Mammary epithelial cell (primary cell): ENCODE data around the gene CHD9NB.

ENCODE experiments used
- EZH2 ChIP-seq: IDR thresholded peaks from 2 replicates; pipeline ENCODE4 v1.6.1; 2012; ENCODE audit warnings: low read length, inconsistent platforms, borderline replicate concordance
- TF ChIP-seq, protein P1 (sequence below), 2 donors: IDR thresholded peaks in 1 of 2; conservative IDR thresholded peaks in 1 of 2; 2 replicates each; pipeline ENCODE4 v1.5.1; 2011 to 2012; ENCODE audit warnings: inconsistent platforms in 2 of 2, low read length in 2 of 2, mild to moderate bottlenecking in 2 of 2, control low read depth in 1 of 2, low read depth in 1 of 2; ENCODE audit not compliant: insufficient read depth in 1 of 2; ENCODE audit errors: extremely low read depth in 1 of 2

DNA sequence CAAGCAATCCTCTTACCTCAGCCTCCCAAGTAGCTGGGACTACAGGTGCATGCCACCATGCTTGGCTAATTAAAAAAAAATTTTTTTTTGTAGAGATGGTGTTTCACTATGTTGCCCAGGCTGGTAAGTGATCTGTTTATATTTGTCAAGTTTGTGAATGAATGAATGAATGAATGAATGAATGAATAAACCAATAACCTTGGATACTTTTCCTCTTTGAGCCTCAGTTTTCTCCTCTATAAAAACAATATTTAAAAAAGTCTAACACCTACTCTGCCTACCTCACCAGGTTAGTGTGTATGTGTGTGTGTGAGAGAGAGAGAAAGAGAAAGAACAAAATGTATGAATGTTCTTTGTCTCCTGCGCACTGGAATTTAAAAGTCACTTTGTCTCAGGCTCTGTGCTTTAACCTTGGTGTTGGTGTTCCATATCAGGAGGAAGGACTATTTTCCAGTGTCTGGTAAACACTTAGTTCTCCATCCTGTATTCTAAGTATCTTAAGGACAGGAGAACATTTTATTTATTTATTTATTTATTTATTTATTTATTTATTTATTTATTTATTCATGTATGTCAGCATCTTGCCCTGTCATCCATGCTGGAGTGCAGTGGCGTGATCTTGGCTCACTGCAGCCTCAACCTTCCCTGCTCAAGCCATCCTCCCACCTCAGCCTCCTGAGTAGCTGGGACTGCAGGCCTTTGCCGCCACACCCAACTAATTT, 29.1 kb upstream of the CHD9NB start:
- TF ChIP-seq, protein P1, sequence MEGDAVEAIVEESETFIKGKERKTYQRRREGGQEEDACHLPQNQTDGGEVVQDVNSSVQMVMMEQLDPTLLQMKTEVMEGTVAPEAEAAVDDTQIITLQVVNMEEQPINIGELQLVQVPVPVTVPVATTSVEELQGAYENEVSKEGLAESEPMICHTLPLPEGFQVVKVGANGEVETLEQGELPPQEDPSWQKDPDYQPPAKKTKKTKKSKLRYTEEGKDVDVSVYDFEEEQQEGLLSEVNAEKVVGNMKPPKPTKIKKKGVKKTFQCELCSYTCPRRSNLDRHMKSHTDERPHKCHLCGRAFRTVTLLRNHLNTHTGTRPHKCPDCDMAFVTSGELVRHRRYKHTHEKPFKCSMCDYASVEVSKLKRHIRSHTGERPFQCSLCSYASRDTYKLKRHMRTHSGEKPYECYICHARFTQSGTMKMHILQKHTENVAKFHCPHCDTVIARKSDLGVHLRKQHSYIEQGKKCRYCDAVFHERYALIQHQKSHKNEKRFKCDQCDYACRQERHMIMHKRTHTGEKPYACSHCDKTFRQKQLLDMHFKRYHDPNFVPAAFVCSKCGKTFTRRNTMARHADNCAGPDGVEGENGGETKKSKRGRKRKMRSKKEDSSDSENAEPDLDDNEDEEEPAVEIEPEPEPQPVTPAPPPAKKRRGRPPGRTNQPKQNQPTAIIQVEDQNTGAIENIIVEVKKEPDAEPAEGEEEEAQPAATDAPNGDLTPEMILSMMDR (conservative IDR thresholded peaks at IDR 0.05 in 1 of 2, IDR thresholded peaks at IDR 0.05 in 1 of 2; ENCODE audit: extremely low read depth in 1 of 2, insufficient read depth in 1 of 2, low read depth in 1 of 2, low read length in 2 of 2): no peak
- no peak for TF ChIP-seq EZH2
